GM12878 (cell line): Measurements from ENCODE around the gene NEGR1. TPM values are rescaled to one million over a fixed set of nuclear protein-coding genes. Genes with fewer than 3 reads are reported as not detected.

Experiments
- ATAC-seq: fragments of 200-7000 bp; cut with Tn5 transposase; 3 replicates; pipeline ENCODE4 v1.9.1; 2020; ENCODE audit warnings: mild to moderate bottlenecking, moderate library complexity
- BruUV-seq: library from RNA; stranded (reverse); fragments of 400-500 nt; replicated peaks from 2 replicates; lab custom pipeline; 2021; lab: Mats Ljungman, UMichigan
- CTCF ChIA-PET: fragments of 300-600 bp; sonication (Branson Sonifier 250); formaldehyde crosslinking; extraction: SDS; loops from one replicate; lab custom pipeline; 2021; ENCODE audit warnings: inconsistent platforms; lab: Yijun Ruan, JAX
- POLR2A ChIA-PET: fragments of 350-600 bp; formaldehyde crosslinking; extraction: SDS; loops from one replicate; lab custom pipeline; 2021; ENCODE audit warnings: inconsistent platforms; lab: Charles Lee
- RAD21 ChIA-PET: fragments of 300-600 bp; sonication (Branson Sonifier 250); formaldehyde crosslinking; loops from one replicate; lab custom pipeline; 2023; ENCODE audit warnings: antibody characterized with exemption; ENCODE audit not compliant: unreplicated experiment; lab: Charles Lee
- SMC1A ChIA-PET: fragments of 300-600 bp; sonication (Branson Sonifier 250); formaldehyde crosslinking; loops from one replicate; lab custom pipeline; 2023; ENCODE audit not compliant: unreplicated experiment, uncharacterized antibody; lab: Charles Lee
- DNase-seq: peaks from one replicate; pipeline ENCODE4 v3.0.0-alpha.2; 2011; ENCODE audit warnings: low read depth, low spot score
- FAIRE-seq: peaks from 3 replicates; lab custom pipeline; 2011; peaks lifted over from hg19 to GRCh38; lab: Jason Lieb, UNC
- H2AFZ ChIP-seq: 2 replicates; pipeline ENCODE4 v1.6.0; 2011; ENCODE audit warnings: low read depth, low read length, control low read depth; ENCODE audit not compliant: control insufficient read depth
- H3K27ac ChIP-seq: 2 replicates; pipeline ENCODE4 v1.5.1; 2011; ENCODE audit warnings: control low read depth; ENCODE audit not compliant: control insufficient read depth, insufficient read depth
- H3K27me3 ChIP-seq, 2 experiments: replicated peaks in 1 of 2; 2 replicates each; pipeline versions ENCODE4 v1.6.0 to v1.6.1; 2011; ENCODE audit warnings: low read length in 1 of 2; ENCODE audit not compliant: control insufficient read depth in 2 of 2, insufficient read depth in 2 of 2
- H3K36me3 ChIP-seq, 2 experiments: 2 replicates each; pipeline ENCODE4 v1.5.1; 2011; ENCODE audit warnings: low read length in 1 of 2; ENCODE audit not compliant: control insufficient read depth in 2 of 2, insufficient read depth in 2 of 2
- H3K4me1 ChIP-seq: 2 replicates; pipeline ENCODE4 v1.6.1; 2011; ENCODE audit warnings: mild to moderate bottlenecking, low read length, moderate library complexity, mixed read lengths; ENCODE audit not compliant: control insufficient read depth, insufficient read depth
- H3K4me2 ChIP-seq: 2 replicates; pipeline ENCODE4 v1.6.0; 2011; ENCODE audit warnings: control low read depth; ENCODE audit not compliant: control insufficient read depth, insufficient read depth
- H3K4me3 ChIP-seq: fragments of 200-600 bp; sonication (generic); 2 replicates; pipeline ENCODE4 v1.5.1; 2016
- H3K79me2 ChIP-seq: 2 replicates; pipeline ENCODE4 v1.6.0; 2011; ENCODE audit warnings: low read length; ENCODE audit not compliant: control insufficient read depth, insufficient read depth
- H3K9ac ChIP-seq: 2 replicates; pipeline ENCODE4 v1.8.0; 2011; ENCODE audit warnings: low read length, control low read depth, mixed read lengths; ENCODE audit not compliant: control insufficient read depth, insufficient read depth
- H3K9me3 ChIP-seq: replicated peaks from 3 replicates; pipeline ENCODE4 v1.5.1; 2011; ENCODE audit warnings: mild to moderate bottlenecking, low read length; ENCODE audit not compliant: control insufficient read depth, insufficient read depth
- H4K20me1 ChIP-seq: 2 replicates; pipeline ENCODE4 v1.6.0; 2011; ENCODE audit not compliant: control insufficient read depth, insufficient read depth
- CHD2 ChIP-seq: IDR thresholded peaks from 2 replicates; pipeline ENCODE4 v1.6.1; 2011; ENCODE audit warnings: low read depth, low read length, improper control_type of control experiment, borderline replicate concordance
- CREB1 ChIP-seq: IDR thresholded peaks from 2 replicates; pipeline ENCODE4 v1.6.1; 2012; ENCODE audit warnings: low read depth, mild to moderate bottlenecking, inconsistent platforms
- DPF2 ChIP-seq: fragments of 450-650 bp; IDR thresholded peaks from 2 replicates; pipeline ENCODE4 v1.6.1; 2017; ENCODE audit warnings: mild to moderate bottlenecking
- GATAD2B ChIP-seq: fragments of 450-650 bp; conservative IDR thresholded peaks from 2 replicates; pipeline ENCODE4 v1.6.1; 2017; ENCODE audit warnings: low read depth, mild to moderate bottlenecking, moderate library complexity
- HDGF ChIP-seq: fragments of 450-650 bp; IDR thresholded peaks from 2 replicates; pipeline ENCODE4 v1.6.1; 2016; ENCODE audit warnings: antibody characterized with exemption
- MTA2 ChIP-seq: fragments of 450-650 bp; IDR thresholded peaks from 2 replicates; pipeline ENCODE4 v1.6.1; 2016; ENCODE audit warnings: low read depth, mild to moderate bottlenecking, moderate library complexity
- MYC ChIP-seq: IDR thresholded peaks from 2 replicates; pipeline ENCODE4 v1.6.1; 2011; ENCODE audit warnings: mild to moderate bottlenecking, low read length, moderate library complexity, inconsistent platforms; ENCODE audit not compliant: insufficient read depth, insufficient replicate concordance, insufficient read length, severe bottlenecking
- SIN3A ChIP-seq: IDR thresholded peaks from 2 replicates; pipeline ENCODE4 v1.6.1; 2012; ENCODE audit warnings: low read depth, low read length, improper control_type of control experiment
- SREBF2 ChIP-seq: IDR thresholded peaks from 2 replicates; pipeline ENCODE4 v1.6.1; 2012; ENCODE audit warnings: mild to moderate bottlenecking, low read length
- ZNF274 ChIP-seq: IDR thresholded peaks from one replicate; pipeline ENCODE4 v1.8.0; 2011; ENCODE audit not compliant: insufficient read length, insufficient read depth
- in situ Hi-C: fragments of 300-500 bp; cut with MboI; formaldehyde crosslinking; loops from 9 replicates; pipeline ENCODE4 v1.14.3; 2018; ENCODE audit warnings: mixed read lengths
- intact Hi-C: fragments of 100-400 bp; cut with micrococcal nuclease; formaldehyde crosslinking; loops from one replicate; pipeline ENCODE4 v1.14.2; 2022; ENCODE audit not compliant: unreplicated experiment
- polyA plus RNA-seq, 11 experiments: library from polyadenylated mRNA; depleted of rRNA in 4 of 11; unstranded in 6 of 11; stranded (reverse) in 5 of 11; fragments of >200 nt; fragmentation: Nextera tagmentation in 4 of 11; fragmentation: Illumina TruSeq in 1 of 11; extraction: Ambion mirVana in 4 of 11; extraction: Trizol in 1 of 11; gene quantifications; 1 replicate in 1 of 11; 2 replicates in 10 of 11; pipeline versions ENCODE4 v1.2.1 to v1.2.3, GENCODE V29; 2011 to 2016; ENCODE audit warnings: inconsistent platforms in 2 of 11, missing spikeins in 2 of 11, low read depth in 1 of 11
- total RNA-seq, 4 experiments: library from RNA; depleted of rRNA in 3 of 4; stranded (reverse); fragments of >200 nt in 3 of 4; fragmentation: Illumina TruSeq in 1 of 4; extraction: Trizol in 1 of 4; gene quantifications; 2 replicates each; pipeline versions ENCODE4 v1.2.1 to v1.2.3, GENCODE V29; 2013 to 2021
- TF ChIP-seq, protein P1 (sequence below): IDR thresholded peaks from 2 replicates; pipeline ENCODE4 v1.6.1; 2012; ENCODE audit warnings: low read depth, low read length, improper control_type of control experiment

Gene NEGR1
- total and polyA plus RNA-seq, 10 of the 15 experiments (the other 5 are each of a cell fraction or from before 2014, with no cell fraction given) = under 0.01 to 0.03 (median 0.01) TPM; not detected in 7

DNA sequence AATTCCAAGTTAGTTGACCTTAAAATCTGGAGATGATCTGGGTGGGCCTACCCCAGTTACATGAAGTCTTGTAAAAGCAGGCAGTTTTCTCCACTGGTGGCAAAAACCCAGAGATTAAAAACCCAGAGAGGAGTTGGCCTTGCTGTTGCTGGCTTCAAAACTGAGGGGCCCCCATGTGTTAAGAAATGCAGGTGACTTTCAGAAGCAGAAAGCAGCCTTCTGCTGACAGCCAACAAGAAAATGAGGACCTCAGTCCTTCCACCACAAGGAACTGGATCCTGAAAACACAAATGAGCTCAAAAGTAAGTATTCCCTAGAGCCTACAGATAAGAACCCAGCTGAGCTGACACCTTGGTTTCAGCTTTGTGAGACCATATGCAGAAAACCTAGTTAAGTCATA lies 857.8 kb downstream of the NEGR1 start:
- Histone ChIP-seq H2AFZ (no peak overlapping the region), H3K4me1 (no peaks in the 10 kb centered on the region), H3K27ac (no peak overlapping the region), H3K4me3 (no peak overlapping the region), H4K20me1 (no peaks in the 10 kb centered on the region), H3K4me2 (no peak overlapping the region), H3K9me3 (no peaks in the 10 kb centered on the region), H3K79me2 (no peaks in the 10 kb centered on the region), H3K36me3 (no peaks in the 10 kb centered on the region), H3K27me3 (no peaks in the 10 kb centered on the region), H3K9ac (no peak overlapping the region)
- in situ Hi-C loops (no loop called here), intact Hi-C loops (no loop called here)
- ChIA-PET CTCF (interaction anchor here (0.7 kb wide), 1 partner anchor 13 kb away, joined by 3 read pairs; no protein-coding TSS in a partner anchor), POLR2A (no interaction called here), RAD21 (no interaction called here), SMC1A (no interaction called here)
- DNase-seq (no peak), FAIRE-seq (no peak), ATAC-seq (no peak)
- TF ChIP-seq SIN3A = no peak
- TF ChIP-seq HDGF = no peak
- no peak for TF ChIP-seq MTA2
- no peak for TF ChIP-seq GATAD2B
- TF ChIP-seq CHD2 = no peak
- TF ChIP-seq, protein P1, sequence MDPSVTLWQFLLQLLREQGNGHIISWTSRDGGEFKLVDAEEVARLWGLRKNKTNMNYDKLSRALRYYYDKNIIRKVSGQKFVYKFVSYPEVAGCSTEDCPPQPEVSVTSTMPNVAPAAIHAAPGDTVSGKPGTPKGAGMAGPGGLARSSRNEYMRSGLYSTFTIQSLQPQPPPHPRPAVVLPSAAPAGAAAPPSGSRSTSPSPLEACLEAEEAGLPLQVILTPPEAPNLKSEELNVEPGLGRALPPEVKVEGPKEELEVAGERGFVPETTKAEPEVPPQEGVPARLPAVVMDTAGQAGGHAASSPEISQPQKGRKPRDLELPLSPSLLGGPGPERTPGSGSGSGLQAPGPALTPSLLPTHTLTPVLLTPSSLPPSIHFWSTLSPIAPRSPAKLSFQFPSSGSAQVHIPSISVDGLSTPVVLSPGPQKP = no peak
- TF ChIP-seq SREBF2 = no peak
- no peak for TF ChIP-seq MYC
- TF ChIP-seq ZNF274 = no peak
- TF ChIP-seq DPF2 = no peak
- no peak for TF ChIP-seq CREB1
- no TSS peak for BruUV-seq
